SU-DHL-6 (cell line): ENCODE data around the gene RPS6KA4.

ENCODE experiments used
- H2AFZ ChIP-seq: fragments of 200-600 bp; sonication (generic); 2 replicates; pipeline ENCODE4 v1.6.1; 2014; ENCODE audit warnings: low read depth, mild to moderate bottlenecking, moderate library complexity, mixed read lengths, antibody characterized with exemption, low read length; ENCODE audit not compliant: severe bottlenecking
- H3F3A ChIP-seq: fragments of 200-600 bp; shearing (Covaris generic); 2 replicates; pipeline ENCODE4 v1.6.0; 2016; ENCODE audit warnings: antibody characterized with exemption, mild to moderate bottlenecking; ENCODE audit not compliant: insufficient read depth
- H3K27ac ChIP-seq: fragments of 200-600 bp; sonication (generic); 2 replicates; pipeline ENCODE4 v1.5.1; 2016; ENCODE audit warnings: low read depth, mild to moderate bottlenecking, low read length, moderate library complexity, mixed read lengths
- H3K27me3 ChIP-seq: fragments of 200-600 bp; sonication (generic), shearing (Covaris generic); 2 replicates; pipeline ENCODE4 v1.6.0; 2014; ENCODE audit warnings: mild to moderate bottlenecking, low read length
- H3K36me3 ChIP-seq: fragments of 200-600 bp; sonication (generic); 2 replicates; pipeline ENCODE4 v1.6.1; 2014; ENCODE audit warnings: mild to moderate bottlenecking, low read length, mixed read lengths
- H3K4me2 ChIP-seq: fragments of 300-600, 200-600 bp; shearing (Covaris generic), sonication (generic); 2 replicates; pipeline ENCODE4 v1.6.0; 2014; ENCODE audit warnings: low read length, low read depth, mild to moderate bottlenecking; ENCODE audit not compliant: poor library complexity, severe bottlenecking
- H3K4me3 ChIP-seq: fragments of 200-600 bp; sonication (generic); 2 replicates; pipeline ENCODE4 v1.5.1; 2014; ENCODE audit warnings: antibody characterized with exemption, low read length, mild to moderate bottlenecking, mixed read lengths; ENCODE audit not compliant: insufficient read depth, poor library complexity, severe bottlenecking
- H3K79me2 ChIP-seq: fragments of 200-600 bp; sonication (generic); 2 replicates; pipeline ENCODE4 v1.6.1; 2014; ENCODE audit warnings: mild to moderate bottlenecking, low read length, moderate library complexity; ENCODE audit not compliant: insufficient read depth
- H3K9ac ChIP-seq: fragments of 200-600 bp; sonication (generic); 2 replicates; pipeline ENCODE4 v1.7.0; 2014; ENCODE audit warnings: mild to moderate bottlenecking, low read length
- H3K9me2 ChIP-seq: fragments of 200-600 bp; sonication (generic); replicated peaks from 2 replicates; pipeline ENCODE4 v1.6.1; 2014; ENCODE audit warnings: low read length; ENCODE audit not compliant: insufficient read depth
- H3K9me3 ChIP-seq: fragments of 200-600 bp; sonication (generic); 2 replicates; pipeline ENCODE4 v1.6.1; 2014; ENCODE audit warnings: low read length, mixed read lengths; ENCODE audit not compliant: insufficient read depth
- H4K20me1 ChIP-seq: fragments of 200-600 bp; sonication (generic); 2 replicates; pipeline ENCODE4 v1.6.1; 2014; ENCODE audit warnings: low read depth, mild to moderate bottlenecking, antibody characterized with exemption, low read length, moderate library complexity, mixed read lengths
- CTCF ChIP-seq: fragments of 200-600 bp; sonication (generic); IDR thresholded peaks from one replicate; pipeline ENCODE4 v1.5.1; 2017; ENCODE audit warnings: antibody characterized with exemption, mild to moderate bottlenecking, low read length, moderate library complexity; ENCODE audit not compliant: insufficient read depth, poor library complexity, severe bottlenecking
- EZH2phosphoT487 ChIP-seq: fragments of 200-600 bp; sonication (generic), shearing (Covaris generic); conservative IDR thresholded peaks from 2 replicates; pipeline ENCODE4 v1.6.1; 2018; ENCODE audit warnings: mild to moderate bottlenecking, antibody characterized with exemption, low read length, moderate library complexity, mixed read lengths

The RPS6KA4 gene

GRCh38 chr11:64330888-64331287 lies 28.1 kb upstream of the RPS6KA4 start:
- no peak for TF ChIP-seq CTCF
- no peak for TF ChIP-seq EZH2phosphoT487
- Histone ChIP-seq H3K9ac (no peak overlapping the region), H3K27ac (no peak overlapping the region), H4K20me1 (no peaks in the 10 kb centered on the region), H3K79me2 (no peaks in the 10 kb centered on the region), H2AFZ (no peak overlapping the region), H3K4me3 (no peak overlapping the region), H3K9me2 (no peaks in the 10 kb centered on the region), H3K36me3 (no peaks in the 10 kb centered on the region), H3K27me3 (no peaks in the 10 kb centered on the region), H3K9me3 (no peaks in the 10 kb centered on the region), H3F3A (no peaks in the 10 kb centered on the region), H3K4me2 (no peak overlapping the region)

- Histone ChIP-seq H4K20me1 (no peaks in the 10 kb centered on the region), H3K9me2 (no peaks in the 10 kb centered on the region), H3K9ac (no peak overlapping the region; the same call in 1 of the 2 replicates), H3F3A (no peaks in the 10 kb centered on the region), H3K4me3 (no peak overlapping the region), H3K36me3 (no peaks in the 10 kb centered on the region), H3K27ac (no peak overlapping the region), H3K9me3 (no peaks in the 10 kb centered on the region), H3K79me2 (no peaks in the 10 kb centered on the region), H2AFZ (no peak overlapping the region), H3K27me3 (no peaks in the 10 kb centered on the region), H3K4me2 (no peak overlapping the region)
- TF ChIP-seq EZH2phosphoT487: no peak
- TF ChIP-seq CTCF: peak; percentile 19
Measured at GRCh38 chr11:64331569-64332371, 27.2 kb upstream of the RPS6KA4 start.

- H3K9me2 ChIP-seq: no peaks in the 10 kb centered on the region
- TF ChIP-seq EZH2phosphoT487 (no peak), CTCF (no peak)
- H3K9ac ChIP-seq: no peak overlapping the region
Measured at GRCh38 chr11:64333556-64333955, 25.4 kb upstream of the RPS6KA4 start.

More at GRCh38 chr11:64333556-64333955, 25.4 kb upstream of the RPS6KA4 start:
- no peaks in the 10 kb centered on the region for H4K20me1 ChIP-seq
- H3K4me2 ChIP-seq: no peak overlapping the region
- H3K36me3 ChIP-seq: no peaks in the 10 kb centered on the region
- no peak overlapping the region for H3K27ac ChIP-seq
- H3K79me2 ChIP-seq: no peaks in the 10 kb centered on the region
- no peak overlapping the region for H3K4me3 ChIP-seq
- no peaks in the 10 kb centered on the region for H3K9me3 ChIP-seq
- H3F3A ChIP-seq: 0 out of 2 replicates have a peak, but pooled peaks cover 4% of the 10 kb centered on the region
- H3K27me3 ChIP-seq: no peaks in the 10 kb centered on the region
- no peak overlapping the region for H2AFZ ChIP-seq
